ENCODE measurements around the gene C2orf74.

DNA sequence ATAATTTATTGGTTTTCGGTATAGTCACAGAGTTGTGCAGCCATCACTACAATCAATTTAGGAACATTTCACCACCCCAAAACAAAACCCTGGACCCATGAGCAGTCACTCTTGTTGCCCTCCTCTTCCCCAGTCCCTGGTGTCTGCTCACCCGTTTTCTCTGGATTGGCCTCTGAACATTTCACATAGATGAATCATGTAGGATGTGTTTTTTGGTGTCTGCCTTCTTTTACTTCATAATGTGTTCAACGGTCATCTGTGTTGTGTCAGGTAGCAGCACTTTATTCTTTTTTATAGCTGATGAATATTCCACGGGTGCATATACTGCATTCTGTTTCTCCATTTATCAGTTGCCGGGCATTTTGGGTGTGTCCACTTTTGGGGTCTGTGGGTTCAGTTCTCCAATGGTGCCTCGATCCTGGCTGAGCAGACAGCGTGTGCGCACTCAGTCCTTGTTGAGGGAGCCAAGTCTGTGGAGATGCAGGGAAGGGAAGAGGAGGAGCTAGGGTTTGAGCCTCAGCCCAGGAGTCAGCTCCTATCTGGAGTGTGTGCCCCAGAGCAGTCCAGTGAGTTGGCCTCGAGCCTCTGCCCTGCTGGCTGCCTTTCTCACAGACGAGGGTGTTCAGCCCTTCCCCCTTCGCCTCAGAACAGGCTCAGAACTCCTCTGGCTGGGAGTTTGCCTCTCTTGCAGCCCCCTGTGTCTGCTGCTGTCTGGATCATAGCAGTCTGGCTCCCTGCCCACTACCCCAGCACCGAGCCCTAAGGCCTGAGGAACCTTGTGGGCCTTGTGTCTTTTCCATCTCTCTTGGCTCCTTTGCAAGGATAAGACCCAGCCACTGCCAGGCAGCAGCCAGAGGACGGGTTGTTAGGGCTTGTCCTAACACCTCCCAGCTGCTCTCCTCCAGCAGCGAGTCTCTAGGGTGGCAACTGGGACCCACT is 18.0 kb downstream of the C2orf74 start:
- TF ChIP-seq, protein P1, sequence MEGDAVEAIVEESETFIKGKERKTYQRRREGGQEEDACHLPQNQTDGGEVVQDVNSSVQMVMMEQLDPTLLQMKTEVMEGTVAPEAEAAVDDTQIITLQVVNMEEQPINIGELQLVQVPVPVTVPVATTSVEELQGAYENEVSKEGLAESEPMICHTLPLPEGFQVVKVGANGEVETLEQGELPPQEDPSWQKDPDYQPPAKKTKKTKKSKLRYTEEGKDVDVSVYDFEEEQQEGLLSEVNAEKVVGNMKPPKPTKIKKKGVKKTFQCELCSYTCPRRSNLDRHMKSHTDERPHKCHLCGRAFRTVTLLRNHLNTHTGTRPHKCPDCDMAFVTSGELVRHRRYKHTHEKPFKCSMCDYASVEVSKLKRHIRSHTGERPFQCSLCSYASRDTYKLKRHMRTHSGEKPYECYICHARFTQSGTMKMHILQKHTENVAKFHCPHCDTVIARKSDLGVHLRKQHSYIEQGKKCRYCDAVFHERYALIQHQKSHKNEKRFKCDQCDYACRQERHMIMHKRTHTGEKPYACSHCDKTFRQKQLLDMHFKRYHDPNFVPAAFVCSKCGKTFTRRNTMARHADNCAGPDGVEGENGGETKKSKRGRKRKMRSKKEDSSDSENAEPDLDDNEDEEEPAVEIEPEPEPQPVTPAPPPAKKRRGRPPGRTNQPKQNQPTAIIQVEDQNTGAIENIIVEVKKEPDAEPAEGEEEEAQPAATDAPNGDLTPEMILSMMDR (conservative IDR thresholded peaks at IDR 0.05 in 1 of 2, IDR thresholded peaks at IDR 0.05 in 1 of 2; ENCODE audit: extremely low read depth in 1 of 2, insufficient read depth in 1 of 2, low read depth in 1 of 2, low read length in 2 of 2), result no peak
- TF ChIP-seq EZH2 (IDR thresholded peaks at IDR 0.05; ENCODE audit: borderline replicate concordance, low read length), result no peak

Data from mammary epithelial cell (primary cell).